Thymus (tissue), 11 donors: ENCODE measurements around the gene PEX5L. TPM values are rescaled to one million over a fixed set of nuclear protein-coding genes. Genes with fewer than 3 reads are reported as not detected.

Experiments
- DNase-seq, 9 donors: peaks; one replicate each; pipeline ENCODE4 v3.0.0-alpha.2; 2013; ENCODE audit warnings: low spot score in 9 of 9, low read depth in 6 of 9, missing footprints in 1 of 9
- H3K27ac ChIP-seq, 2 donors: one replicate each; pipeline ENCODE4 v1.5.1; 2013; ENCODE audit warnings: control low read depth in 1 of 2, low read depth in 1 of 2, low read length in 1 of 2, mild to moderate bottlenecking in 1 of 2, moderate library complexity in 1 of 2
- H3K27me3 ChIP-seq, 2 donors: one replicate each; pipeline ENCODE4 v1.5.1; 2013; ENCODE audit warnings: low read length in 1 of 2; ENCODE audit not compliant: control insufficient read depth in 2 of 2, insufficient read depth in 1 of 2
- H3K36me3 ChIP-seq, 2 donors: one replicate each; pipeline ENCODE4 v1.5.1; 2013; ENCODE audit warnings: low read length in 1 of 2, mild to moderate bottlenecking in 1 of 2, moderate library complexity in 1 of 2; ENCODE audit not compliant: control insufficient read depth in 2 of 2, insufficient read depth in 2 of 2
- H3K4me1 ChIP-seq, 2 donors: one replicate each; pipeline ENCODE4 v1.5.1; 2013; ENCODE audit warnings: low read length in 2 of 2; ENCODE audit not compliant: control insufficient read depth in 2 of 2, insufficient read depth in 2 of 2
- H3K4me3 ChIP-seq, 2 donors: one replicate each; pipeline ENCODE4 v1.5.1; 2013; ENCODE audit warnings: low read length in 2 of 2, control low read depth in 1 of 2, mild to moderate bottlenecking in 1 of 2
- H3K9me3 ChIP-seq, 2 donors: one replicate each; pipeline ENCODE4 v1.5.1; 2013; ENCODE audit warnings: low read length in 1 of 2, mild to moderate bottlenecking in 1 of 2; ENCODE audit not compliant: control insufficient read depth in 2 of 2, insufficient read depth in 1 of 2
- WGBS: extraction: QIAGEN DNeasy Blood & Tissue Kit; methylation state at CpG from one replicate; pipeline ENCODE4 v1.1.7; 2013; 5-methylcytosine and 5-hydroxymethylcytosine counted together
- polyA plus RNA-seq: library from polyadenylated mRNA; stranded (reverse); fragments of 200-250 nt; gene quantifications from one replicate; pipeline ENCODE4 v1.2.3, GENCODE V29; 2013
- total RNA-seq: library from RNA; stranded (reverse); fragments of 120-200 nt; gene quantifications from one replicate; pipeline ENCODE4 v1.2.4, GENCODE V29; 2013
- donor health status: healthy.

PEX5L gene
- total and polyA plus RNA-seq, 2 donors = 0.27 to 1.9 TPM

DNA sequence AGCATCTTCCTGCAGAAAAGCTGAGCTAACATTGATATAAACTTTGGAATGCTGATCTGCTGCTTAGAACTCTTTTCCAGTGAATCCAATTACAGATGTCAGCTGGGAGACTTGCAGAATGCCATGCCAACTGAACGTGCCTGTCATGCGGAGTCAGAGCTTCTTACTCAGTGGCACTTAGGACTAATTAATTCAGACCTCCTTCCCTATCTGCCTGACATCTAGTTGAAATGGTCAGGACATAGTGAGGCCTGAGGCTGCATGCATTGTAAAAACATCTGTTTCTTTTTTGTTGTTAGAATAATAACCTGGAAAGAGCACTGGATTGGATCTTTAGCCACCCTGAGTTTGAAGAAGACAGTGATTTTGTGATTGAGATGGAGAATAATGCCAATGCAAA is 271.3 kb downstream of the PEX5L start:
- H3K36me3 ChIP-seq = peaks cover 11 to 26% of the 10 kb centered on the region in 2 donors
- no peak overlapping the region for H3K4me3 ChIP-seq
- H3K27me3 ChIP-seq = no peaks in the 10 kb centered on the region
- no peak for DNase-seq
- no peak overlapping the region for H3K27ac ChIP-seq
- H3K9me3 ChIP-seq = no peaks in the 10 kb centered on the region
- WGBS = 95% methylated on average over 2 of the region's 2 CpGs
- no peaks in the 10 kb centered on the region for H3K4me1 ChIP-seq

DNA sequence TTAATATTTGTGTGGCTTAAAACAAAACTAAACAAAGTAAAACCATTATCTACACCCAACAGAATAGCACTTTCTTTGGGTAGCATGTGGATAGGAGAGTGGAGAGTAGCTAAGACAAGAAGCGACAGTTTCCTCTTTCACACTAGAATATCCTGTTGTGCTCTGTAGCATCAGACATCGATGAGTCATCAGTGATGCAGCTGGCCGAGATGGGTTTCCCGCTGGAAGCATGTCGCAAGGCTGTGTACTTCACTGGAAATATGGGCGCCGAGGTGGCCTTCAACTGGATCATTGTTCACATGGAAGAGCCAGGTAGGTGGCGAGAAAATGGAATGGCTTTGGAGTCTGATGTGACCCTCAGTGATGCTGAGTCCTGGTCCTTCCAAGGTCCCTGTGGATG is 275.8 kb downstream of the PEX5L start:
- H3K4me1 ChIP-seq = no peaks in the 10 kb centered on the region

DNA sequence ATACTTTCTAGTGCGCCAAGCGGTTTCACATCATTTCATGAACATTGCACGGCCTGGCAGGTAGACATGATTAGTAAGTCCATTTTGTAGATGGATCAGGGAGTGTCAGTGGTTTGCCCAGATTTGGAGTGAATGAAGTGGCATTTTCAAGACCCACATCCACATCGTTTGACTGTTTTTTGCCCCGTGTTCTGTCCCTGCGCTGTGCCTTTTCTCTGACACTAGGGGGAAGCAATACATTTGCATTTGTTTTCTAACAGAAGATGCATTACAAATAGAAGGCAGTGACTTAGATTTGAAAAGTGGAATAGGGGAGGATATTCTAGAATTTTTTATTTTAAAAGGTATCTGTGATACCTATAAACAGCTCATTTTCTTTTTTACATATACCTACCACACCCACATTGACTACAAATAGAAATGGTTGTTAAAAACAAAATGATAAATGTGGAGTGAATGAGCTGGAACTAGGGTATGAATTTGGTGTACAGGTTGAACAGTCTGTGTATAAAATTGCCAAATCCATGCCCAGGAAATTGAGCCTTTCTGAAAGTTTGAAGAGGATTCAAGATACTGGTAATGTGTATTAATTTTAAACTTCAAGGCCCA is 285.9 kb downstream of the PEX5L start:
- Histone ChIP-seq H3K27me3 (no peaks in the 10 kb centered on the region), H3K27ac (no peak overlapping the region), H3K36me3 (no peaks in the 10 kb centered on the region), H3K4me3 (no peak overlapping the region), H3K9me3 (no peaks in the 10 kb centered on the region), H3K4me1 (no peaks in the 10 kb centered on the region)
- 59% methylated on average over 6 of the region's 6 CpGs for WGBS
- DNase-seq = peak in 3 of 9 donors; percentile 13 to 44 (median 15)

More for the DNA sequence above, 275.8 kb downstream of the PEX5L start:
- WGBS = 97% methylated on average over 8 of the region's 8 CpGs
- Histone ChIP-seq H3K4me3 (no peak overlapping the region), H3K9me3 (no peaks in the 10 kb centered on the region), H3K27ac (no peak overlapping the region), H3K27me3 (no peaks in the 10 kb centered on the region), H3K36me3 (peaks cover 3 to 21% of the 10 kb centered on the region in 2 donors)
- DNase-seq = no peak

DNA sequence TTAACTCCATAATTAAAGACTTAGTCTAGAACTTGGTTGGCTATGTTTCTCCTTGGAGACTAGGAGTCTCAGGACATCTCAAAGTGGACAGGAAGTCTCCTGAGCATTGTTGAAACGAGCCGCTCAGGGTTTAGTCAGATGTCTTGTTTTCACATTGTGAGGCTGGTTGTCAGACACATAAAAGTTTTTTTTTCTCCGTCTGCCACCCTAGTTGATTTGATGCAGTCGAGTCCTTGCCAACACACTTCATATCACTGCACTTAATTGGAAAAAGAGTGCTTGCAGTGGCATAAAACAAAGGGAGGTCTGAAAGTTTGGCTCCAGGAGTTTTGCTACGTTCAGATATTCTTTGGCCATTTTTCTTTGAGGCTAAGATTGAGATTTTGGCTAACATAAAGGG is 291.0 kb downstream of the PEX5L start:
- 78% methylated on average over 5 of the region's 5 CpGs for WGBS
- Histone ChIP-seq H3K36me3 (peaks cover 9 to 11% of the 10 kb centered on the region in 2 donors), H3K4me3 (no peak overlapping the region), H3K4me1 (no peaks in the 10 kb centered on the region), H3K27me3 (no peaks in the 10 kb centered on the region), H3K9me3 (no peaks in the 10 kb centered on the region), H3K27ac (no peak overlapping the region)
- no peak for DNase-seq

DNA sequence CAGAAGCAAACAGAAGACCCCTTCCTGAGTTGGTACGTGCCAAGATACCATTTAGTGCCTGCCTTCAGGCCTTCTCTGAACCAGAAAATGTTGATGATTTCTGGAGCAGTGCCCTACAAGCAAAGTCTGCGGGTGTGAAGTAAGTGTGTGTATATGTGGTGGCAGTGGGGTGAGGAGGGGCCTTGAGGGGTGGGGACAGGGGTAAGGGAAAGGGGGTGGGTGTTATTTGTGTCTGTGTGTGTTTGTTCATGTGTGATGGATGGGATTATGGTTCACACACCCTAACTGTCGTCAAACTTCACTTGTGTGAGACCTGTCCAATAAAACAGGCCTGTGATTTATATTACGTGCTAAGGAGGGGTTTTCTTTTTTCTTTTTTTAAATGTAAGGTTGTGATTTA is 291.7 kb downstream of the PEX5L start:
- Histone ChIP-seq H3K4me1 (no peaks in the 10 kb centered on the region), H3K9me3 (no peaks in the 10 kb centered on the region), H3K27me3 (no peaks in the 10 kb centered on the region), H3K4me3 (no peak overlapping the region), H3K36me3 (peaks cover 10 to 11% of the 10 kb centered on the region in 2 donors), H3K27ac (no peak overlapping the region)
- WGBS = 98% methylated on average over 4 of the region's 4 CpGs
- DNase-seq = no peak
